KBM-7 (cell line): ENCODE data around the gene DCC.
"Not testable (repeated sequence)": the region's sequence is repeated elsewhere in the genome, so short reads cannot be mapped to it uniquely, and the experiment has no call there.

Experiments
- DNase-seq: peaks from one replicate; pipeline ENCODE4 v3.0.0-alpha.2; 2015
- in situ Hi-C: fragments of 300-500 bp; cut with MboI; formaldehyde crosslinking; loops from 2 replicates; pipeline ENCODE4 v1.14.3; 2020; ENCODE audit warnings: low sequenced_read_pairs, low pct_unique_long_range_greater_than_20kb, mixed read lengths

The DCC gene

GRCh38 chr18:52343731-52344340 lies 3.8 kb downstream of the DCC start:
- DNase-seq, result no peak
- in situ Hi-C loops, result no loop called here

DNA sequence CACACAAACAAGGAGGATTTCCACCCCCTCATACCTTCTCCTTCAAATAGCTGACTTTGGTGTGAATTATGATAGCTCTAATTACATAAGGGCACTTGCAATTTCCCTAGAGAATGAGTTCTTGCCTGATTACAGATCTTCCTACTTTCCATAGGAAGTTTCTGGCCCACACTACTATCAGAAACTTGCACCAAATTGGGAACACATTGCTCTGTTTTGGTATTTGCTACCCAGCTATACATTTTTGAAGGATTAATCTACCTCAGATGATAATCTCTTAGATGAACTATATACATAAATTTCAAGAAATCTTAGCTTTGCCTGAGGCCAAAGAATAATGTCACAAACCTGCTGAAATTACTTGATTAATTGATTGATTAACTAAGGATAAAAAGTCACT lies 4.9 kb downstream of the DCC start:
- in situ Hi-C loops, result no loop called here

GRCh38 chr18:52345428-52345827 lies 5.4 kb downstream of the DCC start:
- DNase-seq, result no peak
- in situ Hi-C loops, result no loop called here

More for the DNA sequence above, 4.9 kb downstream of the DCC start:
- no peak for DNase-seq

DNA sequence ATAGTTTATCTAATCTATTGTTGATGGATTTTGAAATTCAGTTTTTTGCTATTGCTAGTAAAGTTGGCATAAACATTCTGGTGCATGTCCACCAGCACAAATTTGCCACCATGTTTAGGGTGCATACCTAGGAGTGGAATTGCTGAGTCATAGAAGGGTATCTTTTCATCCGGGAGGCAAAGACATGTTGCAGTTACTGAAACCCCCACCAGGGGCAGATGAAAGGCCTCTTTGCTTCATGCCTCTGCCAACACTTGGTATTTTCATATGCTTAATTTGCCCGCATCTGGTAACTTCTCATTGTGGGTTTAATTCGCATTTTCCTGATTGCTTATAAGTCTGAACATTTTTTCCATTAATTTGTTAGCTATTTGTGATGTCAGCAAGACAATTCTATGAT lies 8.2 kb downstream of the DCC start:
- DNase-seq, result peak; percentile 11
- in situ Hi-C loops, result no loop called here

DNA sequence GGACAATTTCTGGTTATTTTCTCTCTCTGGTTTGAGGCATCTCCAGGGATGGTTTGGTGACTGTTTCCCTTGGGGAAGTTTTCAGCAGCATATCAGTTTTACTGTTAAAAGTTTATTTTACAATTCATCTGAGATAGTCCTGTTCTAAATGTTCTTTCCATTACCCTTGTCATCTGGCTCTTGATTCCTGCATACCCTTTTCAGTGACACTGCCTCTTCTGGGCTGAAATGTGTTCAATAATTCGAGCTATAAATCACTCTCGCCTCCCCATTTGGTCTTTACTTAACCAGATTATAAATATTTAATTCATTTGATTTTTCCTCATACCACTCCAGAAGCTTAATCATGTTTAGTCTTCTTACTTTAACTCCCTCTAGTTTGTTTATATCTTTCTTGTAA lies 9.5 kb downstream of the DCC start:
- in situ Hi-C loops, result no loop called here
- DNase-seq, result no peak

DNA sequence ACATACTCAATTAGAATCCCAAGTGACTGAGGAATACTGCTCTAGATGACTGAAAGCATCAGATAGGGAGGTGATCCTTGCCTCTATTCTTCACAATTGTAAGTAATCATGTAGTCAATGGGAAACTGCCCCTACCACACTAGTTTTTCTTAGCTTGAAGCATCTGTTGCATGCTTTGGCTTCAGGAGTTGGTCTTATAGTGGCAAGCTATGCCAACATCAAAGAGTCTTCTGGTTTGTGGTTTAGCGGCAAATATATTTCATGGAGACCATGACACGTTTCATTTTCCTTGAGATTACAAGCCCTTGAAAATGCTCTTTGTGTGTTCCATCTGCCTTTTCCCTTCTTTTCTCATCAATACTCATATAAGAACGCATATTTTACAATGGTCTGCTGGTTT lies 12.9 kb downstream of the DCC start:
- in situ Hi-C loops, result no loop called here
- no peak for DNase-seq

- no peak for DNase-seq
- in situ Hi-C loops, result no loop called here
Observed at GRCh38 chr18:52353589-52353988, 13.6 kb downstream of the DCC start.

GRCh38 chr18:52363861-52364260 lies 23.9 kb downstream of the DCC start:
- in situ Hi-C loops, result no loop called here
- DNase-seq, result no peak

GRCh38 chr18:52366851-52367250 lies 26.9 kb downstream of the DCC start:
- DNase-seq, in situ Hi-C loops: not testable (repeated sequence)

- in situ Hi-C loops, result no loop called here
- no peak for DNase-seq
Observed at GRCh38 chr18:52367953-52368742, 28.2 kb downstream of the DCC start.

DNA sequence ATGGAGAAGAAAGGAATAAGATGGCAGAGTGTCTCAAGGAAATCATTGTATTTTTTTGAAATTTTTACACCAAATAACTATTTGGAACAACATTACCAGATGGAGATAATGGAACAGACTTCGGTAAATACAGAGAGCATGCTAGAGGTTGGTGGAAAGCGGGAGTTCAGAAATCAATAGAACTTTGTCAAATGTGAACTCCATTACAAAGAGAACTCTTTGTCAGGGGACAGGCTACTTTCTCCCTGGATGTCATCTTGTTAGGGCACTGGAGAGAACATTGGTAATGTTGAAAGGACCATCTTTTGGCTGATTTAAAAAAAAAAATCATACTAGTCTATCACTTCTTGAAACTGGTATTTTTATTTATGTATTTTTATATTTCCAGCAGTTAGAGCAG lies 30.8 kb downstream of the DCC start:
- in situ Hi-C loops, result no loop called here
- DNase-seq, result no peak

- in situ Hi-C loops, result no loop called here
Observed at GRCh38 chr18:52376104-52376503, 36.1 kb downstream of the DCC start.

GRCh38 chr18:52377094-52377493 lies 37.1 kb downstream of the DCC start:
- DNase-seq, result no peak
- in situ Hi-C loops, result no loop called here

More at GRCh38 chr18:52376104-52376503, 36.1 kb downstream of the DCC start:
- no peak for DNase-seq

DNA sequence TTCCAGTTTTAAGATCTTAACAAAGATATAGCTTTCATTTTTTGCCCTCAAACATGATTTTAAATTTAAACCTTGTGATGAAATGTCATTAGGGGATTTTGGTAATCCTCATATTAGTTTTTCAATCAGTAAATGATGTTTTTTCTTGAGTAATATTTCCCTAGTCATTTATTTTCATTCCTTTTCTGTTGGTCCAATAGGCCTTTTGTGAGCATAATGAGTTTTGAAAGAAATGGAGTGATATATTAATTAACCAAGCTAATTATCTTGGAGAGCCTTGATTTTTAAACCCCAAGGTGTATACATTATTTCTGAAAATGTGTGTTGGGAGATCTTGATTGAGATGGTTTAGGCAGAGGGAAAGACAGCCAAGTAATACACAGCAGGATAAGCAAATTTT lies 46.3 kb downstream of the DCC start:
- DNase-seq, result no peak
- in situ Hi-C loops, result no loop called here

GRCh38 chr18:52387175-52387574 lies 47.2 kb downstream of the DCC start:
- DNase-seq, result no peak
- in situ Hi-C loops, result no loop called here

- DNase-seq, result no peak
- in situ Hi-C loops, result no loop called here
Observed at GRCh38 chr18:52391810-52392559, 52.0 kb downstream of the DCC start.

GRCh38 chr18:52394602-52395001 lies 54.6 kb downstream of the DCC start:
- DNase-seq, result no peak
- in situ Hi-C loops, result no loop called here

GRCh38 chr18:52395146-52395852 lies 55.3 kb downstream of the DCC start:
- in situ Hi-C loops, result no loop called here
- DNase-seq, result no peak

GRCh38 chr18:52401236-52401635 lies 61.2 kb downstream of the DCC start:
- in situ Hi-C loops, result no loop called here
- no peak for DNase-seq

DNA sequence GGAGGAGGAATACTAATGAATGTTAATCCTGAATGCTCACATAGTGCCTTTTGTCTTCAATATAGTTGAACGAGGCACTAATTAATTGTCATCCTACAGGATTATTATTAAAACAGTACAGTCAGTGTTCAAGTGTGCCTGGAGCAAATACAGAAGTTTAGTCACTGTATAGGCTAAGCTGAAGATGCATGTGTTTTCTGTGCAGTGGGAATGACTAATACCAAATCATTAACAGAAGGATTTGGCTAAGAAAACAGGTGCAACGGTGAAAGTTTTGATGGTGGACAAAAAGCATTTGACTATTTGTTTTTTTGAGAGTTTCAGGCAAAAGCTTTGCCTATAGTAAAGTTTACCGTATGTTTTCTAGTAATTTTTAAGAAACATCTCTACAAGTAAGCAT lies 62.8 kb downstream of the DCC start:
- in situ Hi-C loops, result no loop called here
- DNase-seq, result no peak
